Activated CD4-positive, alpha-beta T cell treated with anti-CD3 and anti-CD28 coated beads, Interleukin-2, amount 10 ng/mL, durations not matched to agents 24 days and 14 days (primary cell): Measurements from ENCODE around the gene SLC7A14. TPM values are rescaled to one million over a fixed set of nuclear protein-coding genes. Genes with fewer than 3 reads are reported as not detected.

Source experiments
- DNase-seq: peaks from one replicate; pipeline ENCODE4 v3.0.0; 2022
- H3K27ac Mint-ChIP-seq: one replicate; pipeline ENCODE4 v1.8.0; 2022; ENCODE audit warnings: mild to moderate bottlenecking, mixed read lengths
- H3K27me3 Mint-ChIP-seq: one replicate; pipeline ENCODE4 v1.8.0; 2022; ENCODE audit warnings: mixed read lengths
- H3K36me3 Mint-ChIP-seq: one replicate; pipeline ENCODE4 v1.8.0; 2022; ENCODE audit warnings: low read depth, mild to moderate bottlenecking, mixed read lengths
- H3K4me1 Mint-ChIP-seq: one replicate; pipeline ENCODE4 v1.8.0; 2021; ENCODE audit warnings: mixed read lengths
- H3K4me3 Mint-ChIP-seq: one replicate; pipeline ENCODE4 v1.8.0; 2022; ENCODE audit warnings: mild to moderate bottlenecking, moderate library complexity, mixed read lengths
- H3K9me3 Mint-ChIP-seq: one replicate; pipeline ENCODE4 v1.8.0; 2021; ENCODE audit warnings: mixed read lengths
- intact Hi-C: fragments of 100-400 bp; cut with micrococcal nuclease; formaldehyde crosslinking; loops from one replicate; pipeline ENCODE4 v1.15.1; 2023
- total RNA-seq: library from RNA; stranded (reverse); gene quantifications from 2 replicates; pipeline ENCODE4 v1.2.3, GENCODE V29; 2022

Gene SLC7A14
- total RNA-seq = not detected in 2 replicates

DNA sequence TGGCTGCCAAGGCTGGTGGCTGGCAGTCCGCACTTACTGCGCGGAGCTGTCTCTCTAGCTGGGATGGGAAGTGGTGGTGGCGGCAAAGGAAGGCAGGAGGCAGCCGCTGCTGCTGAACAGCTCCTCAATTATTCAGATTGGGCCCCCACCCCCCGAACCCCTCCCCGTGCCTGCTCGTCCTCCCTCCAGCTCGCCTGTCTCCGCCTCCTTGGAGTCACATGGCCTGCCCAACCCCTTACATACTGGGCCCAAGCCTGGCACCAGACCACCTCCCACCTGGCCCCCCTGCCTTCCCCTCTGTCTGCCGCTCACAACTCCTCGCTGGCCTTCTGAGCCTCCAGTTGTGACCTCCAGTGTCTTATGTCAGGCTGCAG, at the start of gene SLC7A14:
SLC7A14 (minus strand) TSS at position 139 of the 374 bp plus-strand sequence. CDS start 59,139 bp downstream, outside the sequence.
- Mint-ChIP-seq H3K27me3 (peaks cover 46% of the 10 kb centered on the region), H3K4me1 (no peaks in the 10 kb centered on the region), H3K36me3 (no peaks in the 10 kb centered on the region), H3K4me3 (no peak within 1 kb of the TSS), H3K27ac (no peak within 1 kb of the TSS), H3K9me3 (peaks cover 12% of the 10 kb centered on the region)
- no peak for DNase-seq
- intact Hi-C loops = loop anchor here (10.0 kb wide), 1 partner anchor 921 kb away; the partner anchor contains the start of gene MECOM

DNA sequence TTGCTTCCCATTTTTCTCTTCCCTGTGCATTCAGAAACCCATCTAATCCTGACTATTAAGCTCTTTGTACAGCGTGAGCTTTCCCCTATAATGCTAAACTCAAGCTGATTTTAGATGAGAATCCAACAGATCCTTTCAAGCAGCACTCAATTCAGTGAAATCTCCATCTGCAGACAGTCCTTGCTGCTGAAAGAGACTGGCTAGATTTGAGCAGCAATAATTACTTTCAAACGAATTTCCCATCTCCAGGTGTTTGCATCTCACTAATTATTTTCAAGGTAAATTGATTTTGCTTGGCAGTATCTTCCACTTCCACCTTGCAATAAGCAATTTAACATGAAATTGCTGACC, 49.5 kb upstream of the SLC7A14 start:
- H3K9me3 Mint-ChIP-seq = no peaks in the 10 kb centered on the region
- no peaks in the 10 kb centered on the region for H3K36me3 Mint-ChIP-seq
- peaks cover 2% of the 10 kb centered on the region for H3K27me3 Mint-ChIP-seq
- H3K27ac Mint-ChIP-seq = no peak overlapping the region
- DNase-seq = no peak
- intact Hi-C loops = no loop called here
- no peak overlapping the region for H3K4me3 Mint-ChIP-seq
- peaks cover 3% of the 10 kb centered on the region for H3K4me1 Mint-ChIP-seq

DNA sequence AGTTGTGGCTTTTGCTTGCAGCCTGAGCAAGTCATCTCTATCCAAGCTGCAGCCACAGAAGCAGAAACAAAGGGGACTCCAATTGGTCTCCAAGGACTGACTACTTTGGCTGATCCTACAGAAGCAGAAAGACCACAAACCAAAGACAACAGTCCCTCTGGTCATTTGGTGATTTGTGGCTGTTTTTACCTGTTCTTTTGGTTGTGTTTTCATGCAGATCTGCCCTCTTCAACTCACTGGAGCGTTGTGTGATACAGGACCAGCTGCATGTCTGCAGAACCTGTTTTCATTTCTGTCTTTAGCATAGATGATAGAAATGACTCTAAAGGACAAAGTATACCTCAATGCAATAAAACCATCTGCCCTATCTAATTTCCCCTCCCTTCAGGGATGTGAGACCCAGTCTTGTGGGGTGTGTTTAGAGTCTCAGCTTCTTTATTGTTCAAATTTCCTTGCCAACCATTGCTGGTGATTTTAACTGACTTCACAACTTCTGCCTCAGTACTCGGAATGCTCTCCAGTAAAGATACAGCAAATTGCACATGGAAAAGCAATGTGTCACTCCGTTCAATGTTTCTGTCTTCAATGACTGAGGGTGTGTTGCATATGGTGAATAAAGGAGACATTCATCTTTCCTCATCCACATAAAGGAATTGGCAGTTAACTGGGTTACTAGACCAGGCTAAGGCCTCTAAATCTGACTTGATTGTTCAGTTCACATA, 48.9 kb upstream of the SLC7A14 start:
- no peaks in the 10 kb centered on the region for H3K36me3 Mint-ChIP-seq
- H3K9me3 Mint-ChIP-seq = no peaks in the 10 kb centered on the region
- intact Hi-C loops = no loop called here
- no peak overlapping the region for H3K27ac Mint-ChIP-seq
- DNase-seq = no peak
- H3K27me3 Mint-ChIP-seq = peaks cover 2% of the 10 kb centered on the region
- H3K4me3 Mint-ChIP-seq = no peak overlapping the region
- peaks cover 3% of the 10 kb centered on the region for H3K4me1 Mint-ChIP-seq

DNA sequence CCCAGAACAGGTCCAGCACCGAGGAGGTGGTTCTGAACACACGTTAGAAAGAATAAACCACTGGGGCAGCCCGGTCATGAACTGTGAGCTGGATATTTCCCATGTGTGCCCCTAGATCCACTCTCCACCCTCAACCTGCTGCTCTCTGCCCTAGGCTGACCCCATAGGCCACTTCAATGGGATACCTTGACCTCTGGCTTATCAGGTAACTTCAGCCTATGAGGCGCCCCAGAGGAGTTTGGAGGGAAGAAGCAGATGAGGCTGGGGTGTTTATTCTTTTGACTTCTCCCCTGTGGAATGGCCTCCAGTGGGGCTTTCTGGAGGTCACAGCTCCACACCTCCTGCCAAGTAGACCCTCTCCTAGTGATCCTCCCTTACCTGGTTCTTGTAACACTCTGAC, 47.7 kb upstream of the SLC7A14 start:
- no peak for DNase-seq
- no peaks in the 10 kb centered on the region for H3K36me3 Mint-ChIP-seq
- H3K4me3 Mint-ChIP-seq = no peak overlapping the region
- no peaks in the 10 kb centered on the region for H3K9me3 Mint-ChIP-seq
- intact Hi-C loops = no loop called here
- H3K27ac Mint-ChIP-seq = no peak overlapping the region
- peaks cover 3% of the 10 kb centered on the region for H3K4me1 Mint-ChIP-seq
- peaks cover 2% of the 10 kb centered on the region for H3K27me3 Mint-ChIP-seq

DNA sequence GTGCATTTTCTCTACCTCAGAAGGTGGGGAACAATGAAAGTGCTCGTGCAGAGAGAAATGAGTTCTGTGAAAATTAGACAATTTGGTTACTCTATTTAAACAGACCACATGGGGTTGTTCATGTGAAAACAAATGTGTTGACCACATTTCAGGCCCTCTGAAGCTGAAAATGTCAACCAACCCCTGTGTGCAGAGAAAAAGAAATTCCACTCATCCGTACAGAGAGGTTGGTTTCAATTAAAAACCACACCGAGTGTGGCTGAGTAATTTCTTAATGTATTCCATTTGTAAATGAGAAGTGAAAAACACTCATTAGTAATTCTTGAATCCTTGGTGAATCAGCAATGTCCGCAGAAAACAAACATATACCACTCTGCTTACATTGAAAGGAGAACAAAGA, 46.9 kb upstream of the SLC7A14 start:
- H3K4me3 Mint-ChIP-seq = no peak overlapping the region
- intact Hi-C loops = no loop called here
- peaks cover 3% of the 10 kb centered on the region for H3K4me1 Mint-ChIP-seq
- H3K36me3 Mint-ChIP-seq = no peaks in the 10 kb centered on the region
- H3K27ac Mint-ChIP-seq = no peak overlapping the region
- peaks cover 2% of the 10 kb centered on the region for H3K27me3 Mint-ChIP-seq
- no peak for DNase-seq
- H3K9me3 Mint-ChIP-seq = no peaks in the 10 kb centered on the region

DNA sequence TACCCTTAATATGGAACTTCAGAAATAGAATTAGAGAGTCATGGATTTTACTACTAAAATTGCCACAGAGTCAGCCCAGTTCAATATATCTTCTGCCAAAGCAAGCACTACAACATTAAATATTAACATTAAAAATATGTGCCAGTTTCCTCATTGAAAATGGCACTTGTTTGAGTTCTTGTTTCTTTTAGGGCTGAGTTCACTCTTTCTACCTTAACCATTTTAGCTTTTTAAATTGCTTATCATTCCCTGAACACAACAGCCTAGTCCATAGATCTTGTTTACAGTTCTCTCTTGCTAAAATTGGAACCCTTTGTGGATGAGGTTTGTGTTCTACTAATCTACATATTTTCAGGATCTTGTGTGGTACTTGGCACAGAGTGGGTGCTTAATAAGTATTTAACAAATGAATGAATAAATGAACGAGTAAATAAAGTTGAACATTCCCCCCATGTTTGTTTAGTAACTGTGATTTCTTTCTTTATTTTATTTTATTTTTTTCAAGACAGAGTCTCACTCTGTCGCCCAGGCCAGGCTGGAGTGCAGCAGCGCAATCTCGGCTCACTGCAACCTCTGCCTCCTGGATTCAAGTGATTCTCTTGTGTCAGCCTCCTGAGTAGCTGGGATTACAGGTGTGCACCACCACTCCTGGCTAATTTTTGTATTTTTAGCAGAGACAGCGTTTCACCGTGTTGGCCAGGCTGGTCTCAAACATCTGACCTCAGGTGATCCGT, 46.0 kb upstream of the SLC7A14 start:
- no peak overlapping the region for H3K27ac Mint-ChIP-seq
- DNase-seq = no peak
- no peak overlapping the region for H3K4me3 Mint-ChIP-seq
- peaks cover 2% of the 10 kb centered on the region for H3K27me3 Mint-ChIP-seq
- no peaks in the 10 kb centered on the region for H3K36me3 Mint-ChIP-seq
- no peaks in the 10 kb centered on the region for H3K9me3 Mint-ChIP-seq
- intact Hi-C loops = no loop called here
- H3K4me1 Mint-ChIP-seq = peaks cover 3% of the 10 kb centered on the region

DNA sequence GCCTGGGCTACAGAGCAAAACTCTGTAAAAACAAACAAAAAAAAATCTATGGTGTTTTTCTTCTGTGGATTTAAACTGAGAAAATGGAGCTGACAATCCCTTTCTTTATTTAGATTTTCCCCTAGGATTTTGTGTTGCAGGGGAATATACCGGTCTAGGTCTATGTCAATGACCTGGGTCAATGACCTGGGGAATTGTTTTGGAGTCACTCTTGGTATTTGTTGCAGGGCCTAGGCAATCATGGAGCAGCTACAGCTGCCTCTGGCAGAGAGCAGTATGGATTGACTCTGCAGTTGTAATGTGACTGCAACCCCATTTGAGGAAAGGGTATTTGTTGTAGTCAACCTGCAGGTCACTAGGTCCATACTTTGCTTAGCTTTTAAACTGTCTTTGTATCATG, 37.6 kb upstream of the SLC7A14 start:
- H3K4me3 Mint-ChIP-seq = no peak overlapping the region
- no peak for DNase-seq
- peaks cover 7% of the 10 kb centered on the region for H3K27me3 Mint-ChIP-seq
- no peaks in the 10 kb centered on the region for H3K9me3 Mint-ChIP-seq
- H3K4me1 Mint-ChIP-seq = no peaks in the 10 kb centered on the region
- no peaks in the 10 kb centered on the region for H3K36me3 Mint-ChIP-seq
- intact Hi-C loops = no loop called here
- H3K27ac Mint-ChIP-seq = no peak overlapping the region

DNA sequence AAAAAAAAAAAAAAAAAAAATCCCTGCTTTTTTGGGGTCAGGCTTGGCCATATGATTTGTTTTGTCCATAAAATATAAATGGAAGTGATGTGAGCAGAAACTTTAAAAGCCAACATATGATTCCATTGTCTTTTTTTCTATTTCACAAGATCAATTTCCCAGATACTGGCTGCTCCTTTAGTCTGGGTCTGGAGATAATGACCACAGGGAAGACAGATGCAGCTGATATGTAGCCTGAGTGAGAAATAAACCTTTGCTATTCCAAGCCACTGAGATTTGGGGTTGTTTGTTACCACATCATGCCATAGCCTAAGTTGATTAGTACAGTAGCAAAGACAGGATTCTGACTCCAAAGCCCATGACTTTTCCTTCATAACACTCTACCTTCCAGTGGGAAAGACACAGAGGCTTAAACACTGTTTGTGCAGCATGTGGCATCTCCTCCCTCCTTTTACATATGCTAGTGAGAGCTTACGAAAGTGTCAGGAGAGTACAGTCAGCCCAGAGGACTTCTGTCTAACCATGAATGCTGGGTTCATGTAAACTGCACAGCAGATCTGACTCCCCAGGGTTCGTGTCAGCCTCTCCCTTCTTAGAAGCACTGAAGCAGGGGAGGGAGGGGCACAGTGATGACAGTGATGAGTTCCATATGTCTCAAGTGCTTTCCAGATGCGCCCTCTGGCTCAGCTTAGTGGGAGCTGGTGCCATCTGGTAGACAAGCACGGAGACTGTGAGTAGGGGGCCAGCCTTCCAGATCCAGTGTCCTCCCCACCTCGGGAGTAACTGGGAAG, 36.7 kb upstream of the SLC7A14 start:
- no peaks in the 10 kb centered on the region for H3K36me3 Mint-ChIP-seq
- peaks cover 11% of the 10 kb centered on the region for H3K27me3 Mint-ChIP-seq
- no peak overlapping the region for H3K27ac Mint-ChIP-seq
- intact Hi-C loops = no loop called here
- H3K4me1 Mint-ChIP-seq = no peaks in the 10 kb centered on the region
- no peak overlapping the region for H3K4me3 Mint-ChIP-seq
- no peak for DNase-seq
- no peaks in the 10 kb centered on the region for H3K9me3 Mint-ChIP-seq

DNA sequence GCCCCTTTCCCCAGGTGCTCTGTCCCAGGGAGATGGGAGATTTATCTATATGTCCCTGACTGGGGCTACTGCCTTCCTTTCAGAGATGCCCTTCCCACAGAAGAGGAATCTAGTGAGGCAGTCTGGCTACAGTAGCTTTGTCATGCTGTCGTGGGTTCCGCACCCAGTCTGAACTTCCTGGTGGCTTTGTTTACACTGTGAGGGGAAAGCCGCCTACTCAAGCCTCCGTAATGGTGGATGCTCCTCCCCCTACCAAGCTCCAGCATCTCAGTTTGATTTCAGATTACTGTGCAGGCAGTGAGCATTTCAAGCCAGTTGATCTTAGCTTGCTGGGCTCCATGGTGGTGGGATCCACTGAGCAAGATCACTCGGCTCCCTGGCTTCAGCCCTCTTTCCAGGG, 35.4 kb upstream of the SLC7A14 start:
- no peaks in the 10 kb centered on the region for H3K4me1 Mint-ChIP-seq
- no peak for DNase-seq
- no peaks in the 10 kb centered on the region for H3K36me3 Mint-ChIP-seq
- no peaks in the 10 kb centered on the region for H3K9me3 Mint-ChIP-seq
- no peak overlapping the region for H3K27ac Mint-ChIP-seq
- H3K4me3 Mint-ChIP-seq = no peak overlapping the region
- intact Hi-C loops = no loop called here
- H3K27me3 Mint-ChIP-seq = peaks cover 11% of the 10 kb centered on the region

DNA sequence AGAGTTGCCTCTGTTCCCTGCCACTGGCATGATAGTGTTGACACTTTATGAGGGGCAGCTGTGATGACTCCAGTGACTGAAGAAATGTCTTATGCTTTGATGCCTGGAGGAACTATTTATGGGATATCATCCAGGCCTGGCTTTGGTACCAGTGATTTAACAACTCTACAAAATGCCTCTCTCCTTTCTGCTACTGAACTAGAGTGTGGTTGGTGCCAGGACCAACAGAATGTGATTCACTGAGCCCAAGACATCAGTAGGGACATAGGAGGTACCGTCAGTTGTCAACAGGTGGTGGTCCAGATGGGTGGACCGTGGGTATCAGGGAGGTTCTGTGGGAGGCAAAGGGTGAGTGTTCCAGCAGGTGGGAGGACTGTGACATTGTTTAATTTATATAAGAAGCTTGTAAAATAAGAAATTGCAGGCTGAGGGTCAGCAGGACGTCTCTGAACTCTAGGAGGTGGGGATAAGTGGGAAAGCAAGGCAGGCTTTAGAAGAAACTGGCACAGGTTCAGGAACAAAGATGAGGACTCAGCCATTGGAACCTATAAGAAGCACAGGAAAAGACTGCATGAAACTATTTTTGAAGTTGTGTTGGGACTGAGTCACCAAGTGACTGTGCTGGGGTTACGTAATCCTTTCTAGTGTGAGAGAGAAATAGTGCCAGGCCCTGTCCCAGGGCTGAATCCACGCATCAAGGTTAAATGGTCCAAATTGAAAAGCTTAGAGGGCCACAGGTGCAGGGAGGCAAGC, 28.5 kb upstream of the SLC7A14 start:
- intact Hi-C loops = no loop called here
- Mint-ChIP-seq H3K9me3 (no peaks in the 10 kb centered on the region), H3K4me1 (no peaks in the 10 kb centered on the region), H3K27me3 (peaks cover 5% of the 10 kb centered on the region), H3K27ac (no peak overlapping the region), H3K4me3 (no peak overlapping the region), H3K36me3 (no peaks in the 10 kb centered on the region)
- no peak for DNase-seq

DNA sequence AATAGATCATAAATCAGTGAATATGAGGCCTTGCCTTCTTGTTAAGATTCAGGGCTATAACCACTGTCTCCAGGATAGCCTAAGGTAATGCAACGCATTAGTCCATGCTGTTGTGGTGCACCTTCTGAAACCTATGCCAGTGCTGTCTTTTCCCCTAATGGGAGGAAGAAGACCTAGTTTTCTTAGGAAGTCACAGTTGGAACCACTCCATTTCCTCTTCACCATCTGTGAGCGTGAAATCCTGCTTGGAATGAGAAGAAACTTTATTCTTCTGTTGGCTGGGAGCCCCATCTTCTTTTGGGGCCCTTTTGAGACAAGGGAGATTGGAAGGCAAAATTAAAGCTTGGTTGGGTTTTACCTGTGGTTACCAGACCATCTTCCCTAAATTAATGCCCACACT, 25.9 kb upstream of the SLC7A14 start:
- Mint-ChIP-seq H3K9me3 (no peaks in the 10 kb centered on the region), H3K27ac (no peak overlapping the region), H3K27me3 (peaks cover 1% of the 10 kb centered on the region), H3K4me1 (no peaks in the 10 kb centered on the region), H3K4me3 (no peak overlapping the region), H3K36me3 (no peaks in the 10 kb centered on the region)
- no peak for DNase-seq
- intact Hi-C loops = no loop called here

DNA sequence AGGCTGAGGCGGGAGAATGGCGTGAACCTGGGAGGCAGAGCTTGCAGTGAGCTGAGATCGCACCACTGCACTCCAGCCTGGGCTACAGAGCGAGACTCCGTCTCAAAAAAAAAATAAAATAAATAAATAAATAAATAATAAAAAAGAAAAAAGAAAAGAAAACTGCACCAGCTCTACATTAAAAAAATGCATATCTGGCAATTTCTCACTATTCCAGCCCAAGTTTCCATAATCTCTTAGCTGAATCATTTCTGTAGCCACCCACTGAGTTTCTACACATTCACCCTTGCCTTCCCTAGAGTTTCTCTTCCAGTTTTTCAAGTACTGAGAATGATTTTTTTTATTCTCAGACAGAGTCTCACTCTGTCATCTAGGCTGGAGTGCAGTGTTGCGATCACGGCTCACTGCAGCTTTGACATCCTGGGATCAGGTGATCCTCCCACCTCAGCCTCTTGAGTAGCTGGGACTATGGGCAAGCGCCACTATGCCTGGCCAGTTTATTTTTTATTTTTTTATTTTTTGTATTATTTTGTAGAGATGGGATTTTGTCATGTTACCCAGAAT, 24.5 kb upstream of the SLC7A14 start:
- Mint-ChIP-seq H3K4me3 (no peak overlapping the region), H3K36me3 (no peaks in the 10 kb centered on the region), H3K27ac (no peak overlapping the region), H3K27me3 (peaks cover 5% of the 10 kb centered on the region), H3K4me1 (no peaks in the 10 kb centered on the region), H3K9me3 (no peaks in the 10 kb centered on the region)
- no peak for DNase-seq
- intact Hi-C loops = loop anchor here (1.0 kb wide), 1 partner anchor 37 kb away; no protein-coding TSS in a partner anchor

DNA sequence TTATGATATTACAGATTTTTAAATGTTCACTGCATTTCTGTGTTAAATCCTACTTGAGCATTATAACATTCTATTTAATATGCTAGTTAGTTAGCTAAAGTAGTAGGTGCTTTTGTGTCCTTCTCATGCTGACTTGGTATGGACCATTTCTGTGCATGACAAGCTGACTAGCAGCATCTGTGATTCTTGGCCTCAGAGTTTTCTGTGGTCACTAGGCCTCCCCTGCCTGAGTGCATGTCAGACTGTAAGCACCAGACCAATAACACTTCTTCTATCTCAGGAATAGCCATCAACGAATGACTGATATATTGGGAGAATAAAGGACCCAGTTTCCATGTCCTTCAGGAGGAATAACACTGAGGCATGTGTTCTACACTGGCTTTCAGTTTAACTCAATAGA, 22.6 kb upstream of the SLC7A14 start:
- no peak for DNase-seq
- H3K27me3 Mint-ChIP-seq = peaks cover 8% of the 10 kb centered on the region
- H3K4me3 Mint-ChIP-seq = no peak overlapping the region
- no peaks in the 10 kb centered on the region for H3K9me3 Mint-ChIP-seq
- H3K27ac Mint-ChIP-seq = no peak overlapping the region
- intact Hi-C loops = no loop called here
- no peaks in the 10 kb centered on the region for H3K4me1 Mint-ChIP-seq
- no peaks in the 10 kb centered on the region for H3K36me3 Mint-ChIP-seq
